ENCODE measurements around the gene B3GNT8.

DNA sequence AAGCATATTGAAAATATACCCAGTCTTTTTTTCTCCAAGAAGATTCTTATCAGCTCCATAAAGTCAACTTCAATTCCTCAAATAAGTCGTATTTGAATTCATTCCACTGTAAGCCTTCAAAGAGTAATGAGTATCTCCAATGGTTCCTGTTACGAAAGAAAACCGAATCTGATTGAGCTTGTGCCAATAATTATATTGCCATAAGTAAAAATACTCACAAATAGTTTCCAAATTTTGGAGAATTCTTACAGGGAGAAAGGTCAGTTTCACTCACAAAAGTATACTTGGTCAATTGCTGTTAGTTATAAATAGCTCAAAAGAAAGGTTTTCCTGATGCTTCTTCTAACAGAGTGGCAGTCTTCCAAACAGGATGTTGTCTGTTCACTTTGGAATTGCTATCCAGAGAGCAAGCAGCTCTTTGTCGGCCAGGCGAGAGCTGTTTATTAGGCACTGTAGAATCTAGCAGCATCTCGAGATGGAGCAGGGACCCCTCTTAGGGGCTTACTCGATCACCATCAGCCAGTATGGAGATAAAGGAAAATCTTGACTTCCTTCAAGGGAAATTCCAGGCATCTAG, 29.3 kb upstream of the B3GNT8 start:
- TF ChIP-seq, protein P1, sequence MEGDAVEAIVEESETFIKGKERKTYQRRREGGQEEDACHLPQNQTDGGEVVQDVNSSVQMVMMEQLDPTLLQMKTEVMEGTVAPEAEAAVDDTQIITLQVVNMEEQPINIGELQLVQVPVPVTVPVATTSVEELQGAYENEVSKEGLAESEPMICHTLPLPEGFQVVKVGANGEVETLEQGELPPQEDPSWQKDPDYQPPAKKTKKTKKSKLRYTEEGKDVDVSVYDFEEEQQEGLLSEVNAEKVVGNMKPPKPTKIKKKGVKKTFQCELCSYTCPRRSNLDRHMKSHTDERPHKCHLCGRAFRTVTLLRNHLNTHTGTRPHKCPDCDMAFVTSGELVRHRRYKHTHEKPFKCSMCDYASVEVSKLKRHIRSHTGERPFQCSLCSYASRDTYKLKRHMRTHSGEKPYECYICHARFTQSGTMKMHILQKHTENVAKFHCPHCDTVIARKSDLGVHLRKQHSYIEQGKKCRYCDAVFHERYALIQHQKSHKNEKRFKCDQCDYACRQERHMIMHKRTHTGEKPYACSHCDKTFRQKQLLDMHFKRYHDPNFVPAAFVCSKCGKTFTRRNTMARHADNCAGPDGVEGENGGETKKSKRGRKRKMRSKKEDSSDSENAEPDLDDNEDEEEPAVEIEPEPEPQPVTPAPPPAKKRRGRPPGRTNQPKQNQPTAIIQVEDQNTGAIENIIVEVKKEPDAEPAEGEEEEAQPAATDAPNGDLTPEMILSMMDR (IDR thresholded peaks at IDR 0.05 in 8 of 11, conservative IDR thresholded peaks at IDR 0.05 in 3 of 11), result no peak
- TF ChIP-seq POLR2AphosphoS5 (IDR thresholded peaks at IDR 0.05), result no peak
- TF ChIP-seq POLR2A (IDR thresholded peaks at IDR 0.05), result no peak
